ENCODE data around the gene RBBP5. TPM values are rescaled to one million over a fixed set of nuclear protein-coding genes. Genes with fewer than 3 reads are reported as not detected.

The RBBP5 gene
- total RNA-seq, 2 donors from 2014 or later, result 17.8 to 23.6 TPM

DNA sequence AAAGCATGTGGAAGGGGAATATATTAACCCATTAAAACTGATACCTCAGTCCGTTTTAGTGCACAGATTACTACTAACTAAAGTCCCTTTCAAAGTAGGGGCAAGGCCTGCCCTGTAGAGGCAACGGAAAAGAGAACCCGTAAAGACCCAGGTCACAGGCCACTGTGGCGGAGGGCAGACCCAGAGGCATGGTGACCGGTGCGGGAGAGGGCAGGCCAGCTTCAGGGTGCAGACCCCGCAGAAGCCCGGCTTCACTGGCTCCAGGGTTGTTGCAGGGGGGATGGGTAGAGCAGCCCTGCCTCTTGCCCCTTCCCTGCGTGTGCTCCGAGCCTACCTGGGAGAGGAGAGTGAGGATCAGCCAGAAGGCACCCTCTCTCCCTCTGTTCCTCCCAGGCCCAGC is 61.0 kb downstream of the RBBP5 start:
- Histone ChIP-seq H3K9me3 (ENCODE audit: control insufficient read depth, low read length) (no peaks in the 10 kb centered on the region), H3K27ac (ENCODE audit: low read depth, low read length) (no peak overlapping the region), H3K36me3 (ENCODE audit: control insufficient read depth, insufficient read depth, low read length) (no peaks in the 10 kb centered on the region), H3K4me1 (ENCODE audit: control insufficient read depth, insufficient read depth, low read length) (no peaks in the 10 kb centered on the region), H3K27me3 (ENCODE audit: control insufficient read depth, insufficient read depth, low read length, poor library complexity, severe bottlenecking) (no peaks in the 10 kb centered on the region), H3K4me3 (ENCODE audit: low read length) (no peak overlapping the region), H3K9ac (ENCODE audit: extremely low read depth, low read length, poor library complexity, severe bottlenecking) (no peak overlapping the region)
- H3K9me3 Mint-ChIP-seq, result no peaks in the 10 kb centered on the region
- peaks cover 9% of the 10 kb centered on the region for H3K27me3 Mint-ChIP-seq (ENCODE audit: insufficient read depth)
- 87 to 93% methylated on average over 6 to 10 of the region's 10 CpGs for WGBS, 2 experiments (ENCODE audit: insufficient coverage in 1 of 2, insufficient read length in 1 of 2)
- H3K36me3 Mint-ChIP-seq (ENCODE audit: low read depth), result no peaks in the 10 kb centered on the region
- H3K27ac Mint-ChIP-seq, result no peak overlapping the region
- TF ChIP-seq CTCF (conservative IDR thresholded peaks at IDR 0.05), result no peak
- no peak for DNase-seq
- H3K4me1 Mint-ChIP-seq, result no peaks in the 10 kb centered on the region
- H3K4me3 Mint-ChIP-seq, result no peak overlapping the region

- no peak overlapping the region for H3K27ac Mint-ChIP-seq
Observed at GRCh38 chr1:205059660-205060059, 62.1 kb downstream of the RBBP5 start.

GRCh38 chr1:205058853-205059252 is 62.9 kb downstream of the RBBP5 start:
- Histone ChIP-seq H3K27me3 (ENCODE audit: control insufficient read depth, insufficient read depth, low read length, poor library complexity, severe bottlenecking) (no peaks in the 10 kb centered on the region), H3K4me1 (ENCODE audit: control insufficient read depth, insufficient read depth, low read length) (no peaks in the 10 kb centered on the region), H3K9ac (ENCODE audit: extremely low read depth, low read length, poor library complexity, severe bottlenecking) (no peak overlapping the region), H3K4me3 (ENCODE audit: low read length) (no peak overlapping the region), H3K9me3 (ENCODE audit: control insufficient read depth, low read length) (no peaks in the 10 kb centered on the region), H3K36me3 (ENCODE audit: control insufficient read depth, insufficient read depth, low read length) (no peaks in the 10 kb centered on the region), H3K27ac (ENCODE audit: low read depth, low read length) (no peak overlapping the region)
- no peaks in the 10 kb centered on the region for H3K4me1 Mint-ChIP-seq
- H3K27ac Mint-ChIP-seq, result no peak overlapping the region
- no peaks in the 10 kb centered on the region for H3K36me3 Mint-ChIP-seq (ENCODE audit: low read depth)
- TF ChIP-seq CTCF (conservative IDR thresholded peaks at IDR 0.05), result no peak
- no peak overlapping the region for H3K4me3 Mint-ChIP-seq
- no peaks in the 10 kb centered on the region for H3K9me3 Mint-ChIP-seq
- H3K27me3 Mint-ChIP-seq (ENCODE audit: insufficient read depth), result peaks cover 16% of the 10 kb centered on the region
- DNase-seq, result no peak
- 93 to 95% methylated on average over 12 of the region's 12 CpGs for WGBS, 2 experiments (ENCODE audit: insufficient coverage in 1 of 2, insufficient read length in 1 of 2)

More at GRCh38 chr1:205059660-205060059, 62.1 kb downstream of the RBBP5 start:
- Mint-ChIP-seq H3K27me3 (ENCODE audit: insufficient read depth) (peaks cover 16% of the 10 kb centered on the region), H3K9me3 (no peaks in the 10 kb centered on the region), H3K36me3 (ENCODE audit: low read depth) (no peaks in the 10 kb centered on the region), H3K4me3 (no peak overlapping the region), H3K4me1 (no peaks in the 10 kb centered on the region)
- no peak for TF ChIP-seq CTCF (conservative IDR thresholded peaks at IDR 0.05)
- no peaks in the 10 kb centered on the region for H3K27me3 ChIP-seq (ENCODE audit: control insufficient read depth, insufficient read depth, low read length, poor library complexity, severe bottlenecking)
- H3K27ac ChIP-seq (ENCODE audit: low read depth, low read length), result no peak overlapping the region
- 90 to 100% methylated on average over 2 to 6 of the region's 6 CpGs for WGBS, 2 experiments (ENCODE audit: insufficient coverage in 1 of 2, insufficient read length in 1 of 2)
- no peak overlapping the region for H3K4me3 ChIP-seq (ENCODE audit: low read length)
- H3K4me1 ChIP-seq (ENCODE audit: control insufficient read depth, insufficient read depth, low read length), result no peaks in the 10 kb centered on the region
- H3K36me3 ChIP-seq (ENCODE audit: control insufficient read depth, insufficient read depth, low read length), result no peaks in the 10 kb centered on the region
- no peak for DNase-seq
- H3K9me3 ChIP-seq (ENCODE audit: control insufficient read depth, low read length), result no peaks in the 10 kb centered on the region
- H3K9ac ChIP-seq (ENCODE audit: extremely low read depth, low read length, poor library complexity, severe bottlenecking), result no peak overlapping the region
